Ishikawa (cell line): ENCODE data around the gene OR52A1.

Experiments
- CEBPB ChIP-seq: IDR thresholded peaks from 2 replicates; pipeline ENCODE4 v1.6.1; 2012
- CREB1 ChIP-seq: IDR thresholded peaks from 2 replicates; pipeline ENCODE4 v1.6.1; 2012; ENCODE audit warnings: low read depth
- EGR1 ChIP-seq: IDR thresholded peaks from 2 replicates; pipeline ENCODE4 v1.6.1; 2012
- EP300 ChIP-seq: IDR thresholded peaks from 2 replicates; pipeline ENCODE4 v1.6.1; 2012; ENCODE audit warnings: borderline replicate concordance
- FOXM1 ChIP-seq: IDR thresholded peaks from 2 replicates; pipeline ENCODE4 v1.6.1; 2012; ENCODE audit warnings: low read depth, borderline replicate concordance
- NFIC ChIP-seq: IDR thresholded peaks from 2 replicates; pipeline ENCODE4 v1.6.1; 2012
- RAD21 ChIP-seq: IDR thresholded peaks from 2 replicates; pipeline ENCODE4 v1.6.1; 2012; ENCODE audit warnings: low read depth
- TAF1 ChIP-seq: IDR thresholded peaks from 2 replicates; pipeline ENCODE4 v1.6.1; 2012; ENCODE audit warnings: low read depth, mild to moderate bottlenecking
- TCF12 ChIP-seq: IDR thresholded peaks from 2 replicates; pipeline ENCODE4 v1.6.1; 2012; ENCODE audit warnings: low read depth
- TEAD4 ChIP-seq: IDR thresholded peaks from 2 replicates; pipeline ENCODE4 v1.6.1; 2012
- YY1 ChIP-seq: IDR thresholded peaks from 2 replicates; pipeline ENCODE4 v1.6.1; 2012; ENCODE audit warnings: low read depth
- ZBTB7A ChIP-seq: IDR thresholded peaks from 2 replicates; pipeline ENCODE4 v1.6.1; 2012; ENCODE audit warnings: low read depth
- TF ChIP-seq, protein P1 (sequence below): IDR thresholded peaks from 2 replicates; pipeline ENCODE4 v1.6.1; 2012
- TF ChIP-seq, protein P2 (sequence below): IDR thresholded peaks from 2 replicates; pipeline ENCODE4 v1.6.1; 2012
- TF ChIP-seq, protein P3 (sequence below): IDR thresholded peaks from 2 replicates; pipeline ENCODE4 v1.6.1; 2012; ENCODE audit warnings: low read depth, mild to moderate bottlenecking

Gene OR52A1

DNA sequence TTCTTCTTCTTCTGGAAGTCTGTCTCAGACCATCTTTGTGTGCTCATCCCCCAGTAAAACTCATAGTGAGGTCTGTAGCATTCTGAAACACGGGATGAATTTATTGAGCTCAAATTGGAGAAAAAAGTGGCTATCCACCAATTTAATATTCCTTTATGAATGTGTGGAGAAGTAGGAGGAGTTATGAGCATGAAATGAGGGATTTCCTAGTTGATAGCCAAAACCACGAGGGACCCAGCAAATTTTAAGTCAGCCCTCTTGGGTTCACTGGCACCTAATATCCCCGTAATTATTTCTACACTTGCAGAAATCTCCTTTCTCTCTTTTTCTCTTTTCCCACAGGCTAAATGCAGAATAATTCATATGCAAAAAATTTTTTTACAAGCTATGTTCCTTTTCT, at the start of gene OR52A1:
TSS of gene OR52A1 (minus strand) at position 101 of the 400 bp plus-strand sequence. CDS start 2,388 bp downstream, outside the sequence.
- TF ChIP-seq CREB1 = no peak
- no peak for TF ChIP-seq EP300
- TF ChIP-seq NFIC = no peak
- TF ChIP-seq, protein P1, sequence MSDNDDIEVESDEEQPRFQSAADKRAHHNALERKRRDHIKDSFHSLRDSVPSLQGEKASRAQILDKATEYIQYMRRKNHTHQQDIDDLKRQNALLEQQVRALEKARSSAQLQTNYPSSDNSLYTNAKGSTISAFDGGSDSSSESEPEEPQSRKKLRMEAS = no peak

DNA sequence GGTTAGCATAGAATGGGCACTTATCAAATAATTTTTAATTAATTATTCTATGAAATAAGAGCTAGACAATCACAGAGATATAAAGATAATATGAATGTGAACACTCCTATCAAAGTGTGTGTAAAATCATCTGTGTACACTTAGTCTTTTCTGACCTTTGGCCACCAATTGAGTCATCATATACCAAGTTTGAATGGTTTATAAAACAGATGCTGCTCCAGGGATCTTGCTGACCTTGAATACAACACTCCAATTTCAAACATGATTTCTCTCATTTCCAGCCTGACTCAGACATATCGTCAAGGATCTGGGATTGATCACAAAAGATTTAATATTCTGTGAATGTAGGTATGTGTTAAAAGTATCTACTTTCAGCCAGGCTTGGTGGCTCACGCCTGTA, 48.8 kb upstream of the OR52A1 start:
- TF ChIP-seq ZBTB7A (no peak), CEBPB (no peak)

DNA sequence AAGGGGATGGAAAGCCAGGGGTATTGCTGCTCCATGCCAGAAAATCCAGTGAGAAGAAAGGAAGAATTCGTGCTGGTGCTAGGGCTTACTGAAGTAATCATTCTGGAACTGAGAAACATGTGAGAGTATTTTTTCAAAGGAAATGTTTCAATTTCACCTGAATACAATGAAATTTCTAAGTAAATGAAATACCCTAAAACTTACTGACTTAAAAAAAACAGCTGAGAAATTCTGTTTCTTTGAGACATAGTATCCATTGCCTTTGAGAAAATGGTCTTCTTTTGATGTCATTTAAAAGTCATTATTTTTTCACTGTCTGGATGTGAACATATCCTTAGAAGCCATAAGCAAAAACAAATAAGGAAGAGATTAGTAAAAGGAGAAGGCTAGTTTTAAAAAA, 46.0 kb upstream of the OR52A1 start, which contains the start of gene OR51V1:
TSS of gene OR51V1 (minus strand) at position 101 of the 400 bp plus-strand sequence. CDS start at position 101, 0 bp downstream.
- TF ChIP-seq, protein P2, sequence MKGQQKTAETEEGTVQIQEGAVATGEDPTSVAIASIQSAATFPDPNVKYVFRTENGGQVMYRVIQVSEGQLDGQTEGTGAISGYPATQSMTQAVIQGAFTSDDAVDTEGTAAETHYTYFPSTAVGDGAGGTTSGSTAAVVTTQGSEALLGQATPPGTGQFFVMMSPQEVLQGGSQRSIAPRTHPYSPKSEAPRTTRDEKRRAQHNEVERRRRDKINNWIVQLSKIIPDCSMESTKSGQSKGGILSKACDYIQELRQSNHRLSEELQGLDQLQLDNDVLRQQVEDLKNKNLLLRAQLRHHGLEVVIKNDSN = no peak
- TF ChIP-seq, protein P1 = no peak
- TF ChIP-seq TAF1 (no peak), CREB1 (no peak), FOXM1 (no peak), EGR1 (no peak), EP300 (no peak), ZBTB7A (no peak), RAD21 (no peak), NFIC (no peak), YY1 (no peak), TEAD4 (no peak), CEBPB (no peak), TCF12 (no peak)
- TF ChIP-seq, protein P3, sequence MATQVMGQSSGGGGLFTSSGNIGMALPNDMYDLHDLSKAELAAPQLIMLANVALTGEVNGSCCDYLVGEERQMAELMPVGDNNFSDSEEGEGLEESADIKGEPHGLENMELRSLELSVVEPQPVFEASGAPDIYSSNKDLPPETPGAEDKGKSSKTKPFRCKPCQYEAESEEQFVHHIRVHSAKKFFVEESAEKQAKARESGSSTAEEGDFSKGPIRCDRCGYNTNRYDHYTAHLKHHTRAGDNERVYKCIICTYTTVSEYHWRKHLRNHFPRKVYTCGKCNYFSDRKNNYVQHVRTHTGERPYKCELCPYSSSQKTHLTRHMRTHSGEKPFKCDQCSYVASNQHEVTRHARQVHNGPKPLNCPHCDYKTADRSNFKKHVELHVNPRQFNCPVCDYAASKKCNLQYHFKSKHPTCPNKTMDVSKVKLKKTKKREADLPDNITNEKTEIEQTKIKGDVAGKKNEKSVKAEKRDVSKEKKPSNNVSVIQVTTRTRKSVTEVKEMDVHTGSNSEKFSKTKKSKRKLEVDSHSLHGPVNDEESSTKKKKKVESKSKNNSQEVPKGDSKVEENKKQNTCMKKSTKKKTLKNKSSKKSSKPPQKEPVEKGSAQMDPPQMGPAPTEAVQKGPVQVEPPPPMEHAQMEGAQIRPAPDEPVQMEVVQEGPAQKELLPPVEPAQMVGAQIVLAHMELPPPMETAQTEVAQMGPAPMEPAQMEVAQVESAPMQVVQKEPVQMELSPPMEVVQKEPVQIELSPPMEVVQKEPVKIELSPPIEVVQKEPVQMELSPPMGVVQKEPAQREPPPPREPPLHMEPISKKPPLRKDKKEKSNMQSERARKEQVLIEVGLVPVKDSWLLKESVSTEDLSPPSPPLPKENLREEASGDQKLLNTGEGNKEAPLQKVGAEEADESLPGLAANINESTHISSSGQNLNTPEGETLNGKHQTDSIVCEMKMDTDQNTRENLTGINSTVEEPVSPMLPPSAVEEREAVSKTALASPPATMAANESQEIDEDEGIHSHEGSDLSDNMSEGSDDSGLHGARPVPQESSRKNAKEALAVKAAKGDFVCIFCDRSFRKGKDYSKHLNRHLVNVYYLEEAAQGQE = no peak

DNA sequence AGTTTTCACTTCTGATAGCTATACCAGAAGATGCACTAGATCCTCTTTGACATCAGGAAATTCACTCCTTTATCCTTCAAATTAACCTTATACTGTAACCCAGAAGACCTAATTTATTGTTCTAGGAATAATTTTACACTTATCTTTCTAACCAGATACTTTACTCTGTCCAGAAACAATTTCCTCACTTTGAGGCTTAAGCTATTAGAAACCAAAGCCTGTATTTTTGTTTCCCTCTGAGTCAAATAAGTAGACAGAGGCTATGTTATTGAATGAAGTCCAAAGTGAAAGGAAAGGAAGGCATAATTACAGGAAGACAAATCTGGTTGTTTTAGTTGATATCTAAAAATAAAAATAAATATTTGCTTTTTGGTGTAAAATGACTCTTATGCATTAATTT, 43.7 kb upstream of the OR52A1 start:
- TF ChIP-seq TAF1 = no peak
- TF ChIP-seq, protein P1 = no peak
- no peak for TF ChIP-seq FOXM1
- TF ChIP-seq, protein P3 = no peak
- no peak for TF ChIP-seq EGR1
- no peak for TF ChIP-seq EP300
- no peak for TF ChIP-seq CEBPB
- TF ChIP-seq YY1 = no peak
- TF ChIP-seq ZBTB7A = no peak
- TF ChIP-seq RAD21 = no peak
- TF ChIP-seq TEAD4 = no peak
- no peak for TF ChIP-seq CREB1
- no peak for TF ChIP-seq TCF12
- TF ChIP-seq NFIC = no peak
- TF ChIP-seq, protein P2 = no peak

DNA sequence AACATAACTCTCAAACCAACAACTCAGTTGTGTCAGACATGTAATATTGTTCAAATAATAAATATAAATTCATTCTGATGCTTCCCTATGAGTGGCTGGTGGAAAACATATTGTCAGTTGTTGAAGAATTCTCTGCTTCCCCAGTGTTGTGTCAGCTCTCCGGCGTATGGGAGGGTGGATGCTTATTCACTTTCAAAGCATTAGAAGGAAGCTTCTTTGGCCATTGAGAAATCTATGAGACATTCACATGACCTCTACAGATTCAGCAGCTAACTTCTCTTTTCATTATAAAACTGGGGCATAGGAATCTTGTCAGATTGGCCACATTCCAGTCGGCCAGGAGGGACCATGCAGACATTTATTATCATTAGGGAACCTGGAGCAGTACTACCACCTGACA, 43.0 kb upstream of the OR52A1 start:
- TF ChIP-seq TCF12 (no peak), CREB1 (no peak)

DNA sequence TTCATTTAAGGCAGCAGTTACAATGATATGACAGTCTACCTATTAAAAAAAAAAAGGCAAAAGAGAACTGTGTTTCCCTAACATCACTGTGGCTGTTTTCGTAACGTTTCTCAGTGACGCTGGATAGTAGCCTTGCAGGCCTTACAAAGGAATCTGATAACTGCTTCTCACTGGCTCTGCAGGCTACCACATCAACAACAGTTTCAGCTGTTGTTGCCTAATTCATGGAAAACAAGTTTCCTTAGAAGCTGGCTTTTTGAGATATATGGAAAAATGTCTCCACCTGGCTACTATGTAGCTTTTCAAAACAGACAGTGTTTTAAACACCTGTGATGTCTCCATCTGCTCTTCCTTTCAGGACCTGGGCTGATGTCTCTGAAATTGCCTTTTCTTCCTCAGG, 42.2 kb upstream of the OR52A1 start:
- no peak for TF ChIP-seq TCF12
- no peak for TF ChIP-seq RAD21
- TF ChIP-seq, protein P2 = no peak
- no peak for TF ChIP-seq EGR1
- TF ChIP-seq CEBPB = no peak
- no peak for TF ChIP-seq YY1
- TF ChIP-seq TEAD4 = no peak
